NCI-H226 (cell line): ENCODE measurements around the gene GPR173.
A peak's percentile ranks its signal among the peaks of the same experiment; 100 is the strongest.

Experiments
- DNase-seq: peaks from one replicate; pipeline ENCODE4 v3.0.0-alpha.2; 2015

GPR173 gene

GRCh38 chrX:53089925-53090324 is 41.3 kb downstream of the GPR173 start:
- no peak for DNase-seq

GRCh38 chrX:53091354-53091753 is 42.8 kb downstream of the GPR173 start:
- no peak for DNase-seq

GRCh38 chrX:53093177-53093655 is 44.6 kb downstream of the GPR173 start:
- DNase-seq: peak; percentile 50

- peak; percentile 89 for DNase-seq
Observed at GRCh38 chrX:53093748-53094581, 45.4 kb downstream of the GPR173 start, which contains the start of gene KANTR. KANTR (plus strand) TSS chrX:53094142; CDS start chrX:53124273, 30,131 bp downstream.

- no peak for DNase-seq
Observed at GRCh38 chrX:53094582-53094905, 46.0 kb downstream of the GPR173 start.

GRCh38 chrX:53095796-53096195 is 47.2 kb downstream of the GPR173 start:
- DNase-seq: no peak

- DNase-seq: no peak
Observed at GRCh38 chrX:53114864-53115549, 66.4 kb downstream of the GPR173 start.

- no peak for DNase-seq
Observed at GRCh38 chrX:53115550-53115874, 66.9 kb downstream of the GPR173 start.

GRCh38 chrX:53116101-53116500 is 67.5 kb downstream of the GPR173 start:
- no peak for DNase-seq

GRCh38 chrX:53122013-53122412 is 73.4 kb downstream of the GPR173 start:
- DNase-seq: no peak

GRCh38 chrX:53125506-53125905 is 76.9 kb downstream of the GPR173 start:
- no peak for DNase-seq

- DNase-seq: no peak
Observed at GRCh38 chrX:53126377-53126776, 77.8 kb downstream of the GPR173 start.

- DNase-seq: no peak
Observed at GRCh38 chrX:53128097-53128749, 79.6 kb downstream of the GPR173 start.
